Stimulated activated CD4-positive, alpha-beta T cell treated with anti-CD3 and anti-CD28 coated beads, TNF-alpha, amount 100 ng/mL, for 24 hours (primary cell): ENCODE data around the gene RASGRF1.

Source experiments
- DNase-seq, 3 experiments: peaks; one replicate each; pipeline ENCODE4 v3.0.0-alpha.2; 2020; ENCODE audit warnings: low read depth in 3 of 3

The RASGRF1 gene

GRCh38 chr15:78955355-78955754 lies 135.2 kb downstream of the RASGRF1 start:
- DNase-seq, result no peak

DNA sequence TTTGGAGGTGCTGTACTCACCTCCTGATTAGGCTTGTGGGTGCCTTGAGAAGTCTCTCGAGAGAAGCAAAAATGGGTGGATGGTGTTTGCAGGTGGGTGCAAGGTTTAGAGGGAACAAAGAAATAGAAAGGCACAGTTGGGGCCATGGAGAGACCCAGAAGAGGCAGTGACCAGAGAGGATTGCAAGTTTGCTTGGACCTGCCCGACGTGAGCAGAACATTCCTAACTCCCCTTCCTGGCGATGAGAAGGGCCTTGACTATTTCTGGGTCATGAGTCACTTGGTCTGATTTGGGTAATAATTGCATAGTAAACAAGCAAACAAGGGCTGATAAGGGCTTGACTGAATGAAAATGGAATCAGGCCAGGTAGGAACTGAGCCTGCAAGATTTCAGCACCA lies 138.7 kb downstream of the RASGRF1 start:
- DNase-seq, result no peak

DNA sequence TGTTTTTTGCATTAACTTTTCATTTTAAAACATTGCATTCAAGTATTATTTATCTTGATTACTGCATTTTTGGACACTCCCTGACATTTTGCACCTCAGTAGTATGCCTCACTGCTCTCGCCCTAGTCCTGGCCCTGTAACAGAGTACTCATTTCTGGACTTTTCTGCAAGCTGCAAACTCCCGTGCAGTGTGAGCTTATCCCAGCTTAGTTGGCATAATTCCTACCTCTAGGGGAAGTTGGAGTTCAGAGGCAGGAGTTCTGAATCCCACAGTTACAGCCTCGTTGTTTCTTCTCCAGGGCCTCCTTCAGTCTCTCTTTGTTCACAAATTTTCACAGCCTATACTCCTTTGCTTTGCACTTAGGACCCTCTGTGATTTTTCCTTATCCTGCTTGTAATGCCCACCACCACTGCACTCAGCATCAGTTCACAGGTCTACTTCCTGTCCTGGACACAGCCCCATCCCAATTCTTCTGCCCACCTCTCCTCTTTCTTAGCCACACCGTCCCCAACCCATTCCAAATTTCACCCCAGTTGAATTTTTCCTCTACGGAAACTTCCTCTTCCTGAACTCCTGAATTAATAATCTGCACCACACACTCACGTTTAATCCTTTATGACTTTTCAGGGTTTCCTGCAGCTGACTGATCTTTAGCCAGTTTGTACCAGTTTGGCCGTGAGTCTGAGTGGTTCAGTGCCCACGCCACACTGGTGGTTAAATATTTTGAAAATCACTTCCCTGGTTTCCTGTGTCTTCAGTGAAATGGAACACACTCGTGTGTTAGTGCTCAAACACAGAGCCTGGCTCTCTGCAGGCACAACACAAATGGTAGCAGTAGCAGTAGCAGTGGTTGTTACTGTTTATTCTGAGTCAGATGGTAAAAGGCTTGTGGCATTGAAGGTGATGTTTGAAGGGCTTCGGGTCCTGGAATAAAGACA lies 139.4 kb downstream of the RASGRF1 start:
- DNase-seq, result no peak

DNA sequence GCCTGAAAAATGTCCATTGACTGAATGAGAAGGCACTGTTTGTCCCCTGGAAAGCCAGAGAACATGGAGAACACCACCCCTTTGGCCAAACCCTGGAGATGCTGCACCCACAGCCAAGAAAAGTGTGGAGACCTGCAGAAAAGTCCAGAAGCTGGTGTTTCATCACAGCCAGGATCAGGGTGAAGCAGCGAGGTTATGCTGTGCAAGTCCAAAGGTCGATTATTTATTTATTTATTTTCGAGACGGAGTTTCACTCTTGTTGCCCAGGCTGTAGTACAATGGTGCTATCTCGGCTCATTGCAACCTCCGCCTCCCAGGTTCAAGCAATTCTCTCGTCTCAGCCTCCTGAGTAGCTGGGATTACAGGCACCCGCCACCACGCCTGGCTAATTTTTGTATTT lies 140.2 kb downstream of the RASGRF1 start:
- no peak for DNase-seq

DNA sequence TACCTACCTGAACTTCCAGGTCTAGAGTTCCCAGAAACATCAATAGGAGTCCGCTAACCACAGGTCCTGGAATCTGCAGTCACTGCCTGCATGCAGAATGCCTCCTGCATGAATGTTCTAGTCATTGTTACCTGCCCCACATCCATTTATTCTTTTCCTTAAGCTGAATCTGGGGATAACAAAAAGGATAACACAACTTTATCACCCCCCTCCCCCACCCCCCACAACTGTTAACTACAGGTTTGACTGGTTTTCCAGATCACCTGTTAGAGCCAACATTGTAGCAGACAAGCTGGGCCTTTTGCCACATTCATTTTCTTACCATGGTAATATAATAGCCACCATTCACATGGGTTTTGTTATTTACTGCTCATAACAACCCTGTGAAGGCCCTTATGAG lies 141.1 kb downstream of the RASGRF1 start:
- DNase-seq, result no peak

GRCh38 chr15:78947506-78947905 lies 143.1 kb downstream of the RASGRF1 start:
- DNase-seq, result no peak

- no peak for DNase-seq
Observed at GRCh38 chr15:78946493-78946892, 144.1 kb downstream of the RASGRF1 start.

- DNase-seq, result peak; percentile 40 to 71 (median 42)
Observed at GRCh38 chr15:78944669-78945407, 145.7 kb downstream of the RASGRF1 start, which contains the start of gene CTSH. Gene CTSH (minus strand): TSS chr15:78945046. CDS start chr15:78944981, 65 bp downstream.

DNA sequence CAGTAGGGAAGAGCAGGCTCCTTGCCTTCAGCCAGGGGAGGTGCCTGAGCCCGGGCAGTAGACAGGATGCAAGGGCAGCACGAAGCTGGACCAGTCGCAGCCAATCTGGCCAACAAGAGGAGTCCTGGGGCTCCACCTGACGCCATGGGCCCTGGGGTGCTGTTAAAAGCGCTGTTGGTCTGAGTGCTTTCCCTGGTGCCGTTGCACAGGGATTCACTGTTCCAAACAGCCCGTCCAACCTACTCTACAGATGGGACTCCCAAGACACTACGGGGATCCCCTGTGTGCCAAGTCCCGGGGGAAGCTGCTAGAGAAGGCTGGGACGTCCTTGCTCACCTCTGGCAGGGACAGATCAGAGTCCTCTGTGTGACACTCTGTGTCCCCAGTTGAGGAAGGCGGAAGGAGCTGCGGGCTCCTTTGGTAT lies 146.4 kb downstream of the RASGRF1 start:
- no peak for DNase-seq

DNA sequence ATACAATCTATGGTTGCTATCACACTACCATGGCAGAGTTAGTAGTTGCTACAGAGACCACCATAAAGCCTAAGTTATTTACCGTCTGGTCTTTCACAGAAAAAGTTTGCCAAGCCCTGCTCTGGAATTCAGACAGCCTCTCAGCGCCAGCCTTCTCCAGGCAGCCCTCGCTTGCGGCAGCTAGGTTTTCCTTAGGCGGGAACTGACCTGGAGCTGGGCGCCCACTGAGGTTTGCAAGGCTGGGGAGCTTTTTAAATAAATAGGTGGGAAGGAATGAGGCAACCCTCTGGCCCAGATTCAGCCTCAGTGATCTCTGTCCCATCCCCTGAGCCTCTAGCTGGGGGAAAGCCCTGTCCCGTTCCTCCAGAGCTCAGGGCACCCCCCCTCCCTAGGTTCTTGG lies 146.9 kb downstream of the RASGRF1 start:
- no peak for DNase-seq

GRCh38 chr15:78942741-78943140 lies 147.8 kb downstream of the RASGRF1 start:
- no peak for DNase-seq

DNA sequence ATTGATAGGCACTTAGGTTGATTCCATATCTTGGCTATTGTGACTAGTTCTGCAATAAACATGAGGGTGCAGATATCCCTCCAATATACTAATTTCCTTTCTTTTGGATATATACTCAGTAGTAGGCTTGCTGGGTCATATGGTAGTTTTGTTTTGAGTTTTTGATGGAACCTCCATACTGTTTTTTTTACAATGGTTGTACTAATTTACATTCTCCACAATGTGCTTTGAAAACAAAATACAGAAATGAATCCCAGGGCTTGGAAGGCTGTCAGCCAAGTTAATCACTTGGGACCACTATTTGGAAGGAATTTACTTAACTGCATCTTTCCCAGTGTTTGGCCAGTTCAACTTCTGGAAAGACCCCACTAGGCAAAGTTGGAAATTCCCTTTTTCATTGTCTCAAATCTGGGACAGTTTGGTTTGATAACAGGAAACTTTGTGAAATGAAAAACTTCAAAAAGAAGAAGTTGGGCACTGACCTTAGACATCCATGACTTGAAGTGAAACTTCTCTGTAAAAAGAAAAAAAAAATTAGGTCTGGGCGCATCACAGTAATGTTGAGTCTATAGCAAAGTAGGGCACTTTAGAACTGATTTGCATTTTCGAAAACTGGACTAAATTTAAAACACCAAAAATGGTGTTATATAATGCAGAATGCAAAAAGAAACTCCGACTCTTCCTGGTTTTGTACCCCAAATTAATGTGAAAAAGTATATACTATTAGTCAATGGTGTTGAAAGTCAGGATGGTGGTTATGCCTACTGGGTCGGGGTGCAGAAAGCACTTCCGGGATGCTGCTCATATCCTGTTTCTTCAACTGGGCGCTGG lies 151.7 kb downstream of the RASGRF1 start:
- DNase-seq, result no peak

GRCh38 chr15:78937132-78937739 lies 153.3 kb downstream of the RASGRF1 start:
- no peak for DNase-seq

DNA sequence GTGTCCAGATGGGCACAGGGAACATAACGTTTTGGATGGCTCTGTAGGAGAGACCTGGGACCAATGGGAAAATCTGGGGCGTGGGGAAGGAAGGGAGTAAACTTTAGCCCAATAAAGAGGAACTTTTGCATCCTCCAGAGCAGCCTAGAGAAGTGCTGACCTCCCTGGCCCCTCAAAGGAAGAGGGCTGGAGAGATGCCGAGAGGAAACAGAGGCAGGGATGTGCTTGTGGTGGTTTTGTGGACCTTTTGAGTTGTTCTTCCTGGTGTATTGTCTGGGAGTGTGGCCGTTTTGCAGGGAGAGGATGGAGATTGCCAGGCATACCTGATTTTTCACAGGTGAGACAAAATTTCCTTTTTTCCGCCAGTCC lies 155.9 kb downstream of the RASGRF1 start:
- DNase-seq, result no peak

DNA sequence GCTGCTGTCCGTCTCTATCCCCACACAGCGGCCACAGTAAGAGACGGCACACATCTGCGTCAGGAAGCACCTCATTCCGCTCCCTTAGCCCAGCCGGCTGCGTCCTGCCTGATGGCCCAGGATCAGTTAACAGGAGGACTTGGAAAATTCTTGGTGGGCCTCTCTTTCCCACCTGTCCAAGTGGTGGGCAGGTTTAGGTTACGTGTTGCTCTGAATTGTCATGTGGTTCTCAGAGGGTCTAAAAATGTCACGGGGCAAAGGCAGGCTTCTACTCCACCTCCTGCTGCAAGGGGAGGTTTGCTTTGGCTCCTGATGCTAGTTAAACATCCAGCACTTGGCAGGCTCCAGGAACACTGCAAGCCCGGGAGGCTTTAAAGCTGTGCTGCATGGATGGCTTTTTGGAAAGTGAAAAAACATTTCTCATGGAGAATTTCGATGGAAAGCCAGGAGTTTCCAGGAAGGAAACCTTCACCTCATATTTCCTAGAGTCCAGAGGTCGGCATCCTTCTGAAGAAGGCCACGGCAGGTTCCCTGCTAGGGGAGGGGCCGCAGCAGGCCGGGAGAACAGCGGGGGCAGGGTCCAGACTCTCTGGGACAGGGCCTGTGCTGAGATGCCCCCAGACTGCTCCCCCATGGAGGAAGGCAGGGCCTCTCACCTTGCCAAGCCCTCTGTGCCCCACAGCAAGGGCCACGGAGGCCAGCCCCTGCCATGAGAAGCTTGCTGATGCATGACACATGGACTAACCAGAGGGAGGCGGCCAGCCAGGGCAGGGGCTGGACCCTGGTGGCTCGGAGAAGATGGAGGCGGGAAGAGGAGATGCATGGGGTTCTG lies 156.5 kb downstream of the RASGRF1 start:
- no peak for DNase-seq

GRCh38 chr15:78933187-78933822 lies 157.3 kb downstream of the RASGRF1 start:
- DNase-seq, result no peak

GRCh38 chr15:78932258-78932808 lies 158.2 kb downstream of the RASGRF1 start:
- no peak for DNase-seq

DNA sequence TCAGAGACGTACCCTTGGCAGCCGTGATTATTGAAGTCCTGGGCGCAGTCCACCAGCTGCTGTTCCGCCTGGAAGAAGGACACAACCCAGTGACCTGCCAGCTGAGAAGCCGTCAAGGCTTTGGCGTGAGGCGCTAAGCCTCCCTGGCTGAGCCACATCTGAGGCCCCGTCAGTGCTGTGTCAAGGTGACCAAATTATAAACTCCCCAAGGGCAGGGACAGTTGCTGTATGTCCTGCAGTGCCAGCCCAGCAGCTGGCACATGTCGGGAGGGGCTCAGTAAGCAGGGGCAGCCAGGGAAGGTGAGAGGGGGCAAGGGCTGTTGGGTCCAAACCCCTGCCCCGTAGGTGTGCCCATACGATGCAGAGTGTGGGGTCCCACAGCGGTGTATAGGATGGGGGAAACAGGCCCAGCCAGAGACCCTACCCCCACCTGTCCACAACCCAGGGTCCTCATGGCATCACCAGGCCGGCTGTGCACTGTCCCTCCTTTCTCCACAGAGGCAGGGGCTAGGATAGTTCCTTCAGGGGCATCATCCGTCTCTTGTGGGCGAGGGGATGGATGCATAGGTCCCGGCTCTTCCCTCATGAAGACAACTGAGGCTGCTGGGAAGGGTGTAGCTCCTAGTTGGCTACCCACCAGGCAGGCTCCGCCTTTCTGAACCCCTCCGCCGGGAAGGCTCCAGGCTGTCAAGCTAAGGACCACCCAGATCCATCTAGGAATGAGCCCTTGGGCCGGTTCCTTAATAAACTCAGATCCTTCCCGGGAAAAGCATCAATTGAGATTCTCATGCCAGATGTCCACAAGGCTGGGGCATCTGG lies 158.9 kb downstream of the RASGRF1 start:
- no peak for DNase-seq
